ENCODE results near the gene HOXD11. TPM values are rescaled to one million over a fixed set of nuclear protein-coding genes. Genes with fewer than 3 reads are reported as not detected.

Gene HOXD11
- total RNA-seq, 4 donors from 2014 or later, result not detected

- H3K36me3 ChIP-seq, result no peaks in the 10 kb centered on the region
- no peak for ATAC-seq
- 13 to 16% methylated on average over 22 to 28 of the region's 33 CpGs for WGBS, 2 donors (ENCODE audit: low coverage in 1 of 2)
- H3K4me3 ChIP-seq, result peak overlapping the region in 1 of 2 donors; percentile 21
- no peak for TF ChIP-seq POLR2AphosphoS5 (IDR thresholded peaks at IDR 0.05)
- TF ChIP-seq POLR2A (IDR thresholded peaks at IDR 0.05), result no peak
- no peak for TF ChIP-seq EP300 (IDR thresholded peaks at IDR 0.05)
- TF ChIP-seq CTCF (IDR thresholded peaks at IDR 0.05), result no peak
- peak overlapping the region in 2 of 4 donors; percentile 31 to 33 for H3K27ac ChIP-seq
- H3K4me1 ChIP-seq, result peaks cover 0 to 50% (median 15%) of the 10 kb centered on the region in 3 donors
- no peaks in the 10 kb centered on the region for H3K9me3 ChIP-seq
- H3K27me3 ChIP-seq, result peaks cover 100% of the 10 kb centered on the region
Observed at GRCh38 chr2:176132205-176133171, 25.4 kb downstream of the HOXD11 start.

- Histone ChIP-seq H3K4me1 (peaks cover 0 to 45% (median 15%) of the 10 kb centered on the region in 3 donors), H3K36me3 (no peaks in the 10 kb centered on the region), H3K4me3 (no peak overlapping the region), H3K27me3 (peaks cover 100% of the 10 kb centered on the region), H3K27ac (no peak overlapping the region), H3K9me3 (no peaks in the 10 kb centered on the region)
- no peak for ATAC-seq
- no peak for TF ChIP-seq CTCF (IDR thresholded peaks at IDR 0.05)
- TF ChIP-seq EP300 (IDR thresholded peaks at IDR 0.05), result no peak
- TF ChIP-seq POLR2A (IDR thresholded peaks at IDR 0.05), result no peak
Observed at GRCh38 chr2:176133389-176133788, 26.3 kb downstream of the HOXD11 start.

GRCh38 chr2:176134035-176134434 is 27.0 kb downstream of the HOXD11 start:
- no peak for TF ChIP-seq CTCF (IDR thresholded peaks at IDR 0.05)
- no peak for TF ChIP-seq POLR2AphosphoS5 (IDR thresholded peaks at IDR 0.05)
- TF ChIP-seq EP300 (IDR thresholded peaks at IDR 0.05), result no peak
- no peak for TF ChIP-seq POLR2A (IDR thresholded peaks at IDR 0.05)
- 19 to 27% methylated on average over 4 of the region's 4 CpGs for WGBS, 2 donors (ENCODE audit: low coverage in 1 of 2)
- Histone ChIP-seq H3K36me3 (no peaks in the 10 kb centered on the region), H3K4me1 (peaks cover 0 to 40% (median 15%) of the 10 kb centered on the region in 3 donors), H3K9me3 (no peaks in the 10 kb centered on the region), H3K27ac (no peak overlapping the region), H3K27me3 (peaks cover 100% of the 10 kb centered on the region), H3K4me3 (no peak overlapping the region)
- no peak for ATAC-seq

GRCh38 chr2:176135035-176135440 is 28.0 kb downstream of the HOXD11 start:
- Histone ChIP-seq H3K4me3 (no peak overlapping the region), H3K27me3 (peaks cover 100% of the 10 kb centered on the region), H3K27ac (peak overlapping the region in 3 of 4 donors; percentile 35 to 75 (median 63)), H3K4me1 (peaks cover 0 to 40% (median 15%) of the 10 kb centered on the region in 3 donors), H3K36me3 (no peaks in the 10 kb centered on the region), H3K9me3 (no peaks in the 10 kb centered on the region)
- no peak for ATAC-seq
- TF ChIP-seq CTCF (IDR thresholded peaks at IDR 0.05) (no peak), POLR2AphosphoS5 (IDR thresholded peaks at IDR 0.05) (no peak), POLR2A (IDR thresholded peaks at IDR 0.05) (no peak), EP300 (IDR thresholded peaks at IDR 0.05) (no peak)
